Measurements from ENCODE around the gene C16orf86. TPM values are rescaled to one million over a fixed set of nuclear protein-coding genes. Genes with fewer than 3 reads are reported as not detected.

Gene C16orf86
- total and polyA plus RNA-seq, 2 of the 8 experiments (the other 6 are each of a cell fraction or from before 2014, with no cell fraction given), result 1.4 to 2.3 TPM

- TF ChIP-seq CHD7 (IDR thresholded peaks at IDR 0.05; ENCODE audit: insufficient replicate concordance, low read length) (no peak), MAFK (IDR thresholded peaks at IDR 0.05; ENCODE audit: low read depth, low read length) (no peak), RAD21 (IDR thresholded peaks at IDR 0.05 in 1 of 2, conservative IDR thresholded peaks at IDR 0.05 in 1 of 2; ENCODE audit: low read depth in 2 of 2, low read length in 2 of 2) (no peak), HDAC6 (IDR thresholded peaks at IDR 0.05; ENCODE audit: low read depth, low read length) (no peak), TCF12 (IDR thresholded peaks at IDR 0.05; ENCODE audit: low read depth, low read length) (no peak), ZNF274 (IDR thresholded peaks at IDR 0.05; ENCODE audit: borderline replicate concordance, extremely low read depth, low read length) (no peak), FOSL1 (IDR thresholded peaks at IDR 0.05; ENCODE audit: insufficient read depth, low read depth, low read length) (no peak), SIX5 (IDR thresholded peaks at IDR 0.05; ENCODE audit: low read depth, low read length) (no peak), SIRT6 (IDR thresholded peaks at IDR 0.05; ENCODE audit: low read length) (no peak)
These were observed 19.4 kb upstream of the C16orf86 start (continued) for GRCh38 chr16:67647111-67647651.

Measured in H1 (cell line).